HEK293 (cell line): ENCODE measurements around the gene GEMIN5.
A peak's percentile ranks its signal among the peaks of the same experiment; 100 is the strongest.

Experiments
- IKZF3 ChIP-seq: fragments of 450-650 bp; IDR thresholded peaks from 2 replicates; pipeline ENCODE4 v1.5.0; 2018; ENCODE audit warnings: missing biosample characterization, mild to moderate bottlenecking, missing genetic modification characterization, moderate library complexity
- KLF8 ChIP-seq: fragments of 450-650 bp; formaldehyde crosslinking; IDR thresholded peaks from 2 replicates; pipeline ENCODE4 v1.5.1; 2016; ENCODE audit warnings: missing biosample characterization, missing genetic modification characterization
- MYNN ChIP-seq: fragments of 450-650 bp; formaldehyde crosslinking; IDR thresholded peaks from 2 replicates; pipeline ENCODE4 v1.5.1; 2016; ENCODE audit warnings: missing biosample characterization, missing genetic modification characterization, borderline replicate concordance
- OSR2 ChIP-seq: fragments of 450-650 bp; formaldehyde crosslinking; IDR thresholded peaks from 2 replicates; pipeline ENCODE4 v1.5.1; 2016; ENCODE audit warnings: missing biosample characterization, missing genetic modification characterization
- SP7 ChIP-seq: fragments of 450-650 bp; formaldehyde crosslinking; IDR thresholded peaks from 2 replicates; pipeline ENCODE4 v1.5.1; 2016; ENCODE audit warnings: missing biosample characterization, missing genetic modification characterization
- WT1 ChIP-seq: fragments of 450-650 bp; formaldehyde crosslinking; IDR thresholded peaks from 2 replicates; pipeline ENCODE4 v1.5.1; 2016; ENCODE audit warnings: missing biosample characterization, missing genetic modification characterization
- YY2 ChIP-seq: fragments of 450-650 bp; formaldehyde crosslinking; IDR thresholded peaks from 2 replicates; pipeline ENCODE4 v1.5.1; 2016; ENCODE audit warnings: missing biosample characterization, missing genetic modification characterization
- ZBTB17 ChIP-seq: fragments of 450-650 bp; formaldehyde crosslinking; IDR thresholded peaks from 2 replicates; pipeline ENCODE4 v1.5.1; 2016; ENCODE audit warnings: missing biosample characterization, missing genetic modification characterization
- ZBTB20 ChIP-seq: fragments of 450-650 bp; formaldehyde crosslinking; IDR thresholded peaks from 2 replicates; pipeline ENCODE4 v1.5.1; 2016; ENCODE audit warnings: missing biosample characterization, missing genetic modification characterization
- ZBTB26 ChIP-seq: fragments of 450-650 bp; formaldehyde crosslinking; optimal IDR thresholded peaks from 2 replicates; pipeline ENCODE3; 2016; ENCODE audit warnings: missing biosample characterization, mild to moderate bottlenecking, missing genetic modification characterization
- ZBTB7A ChIP-seq: fragments of 450-650 bp; formaldehyde crosslinking; IDR thresholded peaks from 2 replicates; pipeline ENCODE4 v1.5.1; 2016; ENCODE audit warnings: low read depth, missing biosample characterization, missing genetic modification characterization
- ZNF121 ChIP-seq: fragments of 450-650 bp; formaldehyde crosslinking; IDR thresholded peaks from 2 replicates; pipeline ENCODE4 v1.5.1; 2016; ENCODE audit warnings: missing biosample characterization, missing genetic modification characterization
- ZNF169 ChIP-seq: fragments of 450-650 bp; formaldehyde crosslinking; IDR thresholded peaks from 2 replicates; pipeline ENCODE4 v1.5.1; 2016; ENCODE audit warnings: missing biosample characterization, missing genetic modification characterization
- ZNF274 ChIP-seq, 2 experiments: fragments of 200-500 bp in 1 of 2; fragments of 450-650 bp in 1 of 2; sonication (Bioruptor generic) in 1 of 2; formaldehyde crosslinking in 1 of 2; IDR thresholded peaks; 2 replicates each; pipeline versions ENCODE4 v1.5.1 to v1.6.1; 2014 to 2016; ENCODE audit warnings: borderline replicate concordance in 1 of 2, inconsistent platforms in 1 of 2, low read length in 1 of 2, missing biosample characterization in 1 of 2, missing genetic modification characterization in 1 of 2
- ZNF335 ChIP-seq: fragments of 450-650 bp; formaldehyde crosslinking; conservative IDR thresholded peaks from 2 replicates; pipeline ENCODE4 v1.5.1; 2016; ENCODE audit warnings: missing biosample characterization, missing genetic modification characterization
- ZNF391 ChIP-seq: fragments of 450-650 bp; formaldehyde crosslinking; IDR thresholded peaks from 2 replicates; pipeline ENCODE4 v1.5.1; 2016; ENCODE audit warnings: low read depth, missing biosample characterization, missing genetic modification characterization, borderline replicate concordance
- ZNF398 ChIP-seq: fragments of 450-650 bp; formaldehyde crosslinking; IDR thresholded peaks from 2 replicates; pipeline ENCODE4 v1.5.1; 2017; ENCODE audit warnings: missing biosample characterization, missing genetic modification characterization
- ZNF404 ChIP-seq: fragments of 450-650 bp; formaldehyde crosslinking; IDR thresholded peaks from 2 replicates; pipeline ENCODE4 v1.5.1; 2017; ENCODE audit warnings: missing biosample characterization, missing genetic modification characterization
- ZNF623 ChIP-seq: fragments of 450-650 bp; formaldehyde crosslinking; IDR thresholded peaks from 2 replicates; pipeline ENCODE4 v1.5.1; 2016; ENCODE audit warnings: missing biosample characterization, missing genetic modification characterization
- ZNF639 ChIP-seq: fragments of 450-650 bp; formaldehyde crosslinking; IDR thresholded peaks from 2 replicates; pipeline ENCODE4 v1.5.1; 2016; ENCODE audit warnings: missing biosample characterization, missing genetic modification characterization
- ZSCAN16 ChIP-seq: fragments of 450-650 bp; formaldehyde crosslinking; IDR thresholded peaks from 2 replicates; pipeline ENCODE4 v1.5.1; 2016; ENCODE audit warnings: missing biosample characterization, missing genetic modification characterization
- ZXDB ChIP-seq: fragments of 450-650 bp; formaldehyde crosslinking; IDR thresholded peaks from 2 replicates; pipeline ENCODE4 v1.5.1; 2016; ENCODE audit warnings: missing biosample characterization, missing genetic modification characterization
- TF ChIP-seq, protein P1 (sequence below): fragments of 450-650 bp; formaldehyde crosslinking; IDR thresholded peaks from 2 replicates; pipeline ENCODE4 v1.5.1; 2017; ENCODE audit warnings: missing biosample characterization, mild to moderate bottlenecking, missing genetic modification characterization, moderate library complexity
- TF ChIP-seq, protein P2 (sequence below): fragments of 450-650 bp; formaldehyde crosslinking; conservative IDR thresholded peaks from 2 replicates; pipeline ENCODE4 v1.5.1; 2016; ENCODE audit warnings: low read depth, missing biosample characterization, missing genetic modification characterization
- TF ChIP-seq, protein P3 (sequence below): IDR thresholded peaks from 2 replicates; pipeline ENCODE4 v1.6.1; 2011; ENCODE audit warnings: mild to moderate bottlenecking, low read depth, low read length, borderline replicate concordance

The GEMIN5 gene

GRCh38 chr5:154937718-154938466 lies at the start of gene GEMIN5 (continued):
- TF ChIP-seq ZBTB7A (tag by site-specific recombination) (no peak), IKZF3 (peak; percentile 71; the same call in 1 of the 2 replicates), ZXDB (peak; percentile 45), ZBTB20 (tag by site-specific recombination) (peak; percentile 70), ZNF398 (tag by site-specific recombination) (no peak), ZSCAN16 (tag by site-specific recombination) (0 out of 2 replicates have a peak, but pooled peaks have one; percentile 36), ZBTB26 (tag by site-specific recombination) (peak; percentile 95), ZBTB17 (tag by site-specific recombination) (peak; percentile 87), ZNF391 (peak; percentile 47; the same call in 1 of the 2 replicates), ZNF274 (IDR thresholded peaks at IDR 0.05; ENCODE audit: low read length) (no peak), ZNF274 (tag by site-specific recombination; IDR thresholded peaks at IDR 0.05; ENCODE audit: borderline replicate concordance) (no peak), KLF8 (peak; percentile 88), ZNF404 (tag by site-specific recombination) (no peak), YY2 (tag by site-specific recombination) (no peak), ZNF335 (peak; percentile 88), WT1 (tag by site-specific recombination) (no peak; the same call in 1 of the 2 replicates), ZNF169 (tag by site-specific recombination) (no peak), ZNF639 (tag by site-specific recombination) (peak; percentile 61; the same call in 1 of the 2 replicates), ZNF121 (0 out of 2 replicates have a peak, but pooled peaks have one; percentile 8), OSR2 (tag by site-specific recombination) (peak; percentile 49), MYNN (tag by site-specific recombination) (no peak), SP7 (tag by site-specific recombination) (peak; percentile 92), ZNF623 (no peak)
- TF ChIP-seq, protein P1, sequence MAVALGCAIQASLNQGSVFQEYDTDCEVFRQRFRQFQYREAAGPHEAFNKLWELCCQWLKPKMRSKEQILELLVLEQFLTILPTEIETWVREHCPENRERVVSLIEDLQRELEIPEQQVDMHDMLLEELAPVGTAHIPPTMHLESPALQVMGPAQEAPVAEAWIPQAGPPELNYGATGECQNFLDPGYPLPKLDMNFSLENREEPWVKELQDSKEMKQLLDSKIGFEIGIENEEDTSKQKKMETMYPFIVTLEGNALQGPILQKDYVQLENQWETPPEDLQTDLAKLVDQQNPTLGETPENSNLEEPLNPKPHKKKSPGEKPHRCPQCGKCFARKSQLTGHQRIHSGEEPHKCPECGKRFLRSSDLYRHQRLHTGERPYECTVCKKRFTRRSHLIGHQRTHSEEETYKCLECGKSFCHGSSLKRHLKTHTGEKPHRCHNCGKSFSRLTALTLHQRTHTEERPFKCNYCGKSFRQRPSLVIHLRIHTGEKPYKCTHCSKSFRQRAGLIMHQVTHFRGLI (tag by site-specific recombination): peak; percentile 54; the same call in 1 of the 2 replicates
- TF ChIP-seq, protein P2, sequence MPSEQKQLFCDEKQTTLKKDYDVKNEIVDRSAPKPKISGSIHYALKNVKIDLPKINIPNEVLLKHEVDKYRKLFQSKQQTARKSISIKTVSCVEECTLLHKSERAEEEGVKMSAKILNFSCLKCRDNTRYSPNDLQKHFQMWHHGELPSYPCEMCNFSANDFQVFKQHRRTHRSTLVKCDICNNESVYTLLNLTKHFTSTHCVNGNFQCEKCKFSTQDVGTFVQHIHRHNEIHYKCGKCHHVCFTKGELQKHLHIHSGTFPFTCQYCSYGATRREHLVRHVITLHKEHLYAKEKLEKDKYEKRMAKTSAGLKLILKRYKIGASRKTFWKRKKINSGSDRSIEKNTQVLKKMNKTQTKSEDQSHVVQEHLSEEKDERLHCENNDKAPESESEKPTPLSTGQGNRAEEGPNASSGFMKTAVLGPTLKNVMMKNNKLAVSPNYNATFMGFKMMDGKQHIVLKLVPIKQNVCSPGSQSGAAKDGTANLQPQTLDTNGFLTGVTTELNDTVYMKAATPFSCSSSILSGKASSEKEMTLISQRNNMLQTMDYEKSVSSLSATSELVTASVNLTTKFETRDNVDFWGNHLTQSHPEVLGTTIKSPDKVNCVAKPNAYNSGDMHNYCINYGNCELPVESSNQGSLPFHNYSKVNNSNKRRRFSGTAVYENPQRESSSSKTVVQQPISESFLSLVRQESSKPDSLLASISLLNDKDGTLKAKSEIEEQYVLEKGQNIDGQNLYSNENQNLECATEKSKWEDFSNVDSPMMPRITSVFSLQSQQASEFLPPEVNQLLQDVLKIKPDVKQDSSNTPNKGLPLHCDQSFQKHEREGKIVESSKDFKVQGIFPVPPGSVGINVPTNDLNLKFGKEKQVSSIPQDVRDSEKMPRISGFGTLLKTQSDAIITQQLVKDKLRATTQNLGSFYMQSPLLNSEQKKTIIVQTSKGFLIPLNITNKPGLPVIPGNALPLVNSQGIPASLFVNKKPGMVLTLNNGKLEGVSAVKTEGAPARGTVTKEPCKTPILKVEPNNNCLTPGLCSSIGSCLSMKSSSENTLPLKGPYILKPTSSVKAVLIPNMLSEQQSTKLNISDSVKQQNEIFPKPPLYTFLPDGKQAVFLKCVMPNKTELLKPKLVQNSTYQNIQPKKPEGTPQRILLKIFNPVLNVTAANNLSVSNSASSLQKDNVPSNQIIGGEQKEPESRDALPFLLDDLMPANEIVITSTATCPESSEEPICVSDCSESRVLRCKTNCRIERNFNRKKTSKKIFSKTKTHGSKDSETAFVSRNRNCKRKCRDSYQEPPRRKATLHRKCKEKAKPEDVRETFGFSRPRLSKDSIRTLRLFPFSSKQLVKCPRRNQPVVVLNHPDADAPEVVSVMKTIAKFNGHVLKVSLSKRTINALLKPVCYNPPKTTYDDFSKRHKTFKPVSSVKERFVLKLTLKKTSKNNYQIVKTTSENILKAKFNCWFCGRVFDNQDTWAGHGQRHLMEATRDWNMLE (tag by site-specific recombination): peak; percentile 33; the same call in 1 of the 2 replicates
- TF ChIP-seq, protein P3, sequence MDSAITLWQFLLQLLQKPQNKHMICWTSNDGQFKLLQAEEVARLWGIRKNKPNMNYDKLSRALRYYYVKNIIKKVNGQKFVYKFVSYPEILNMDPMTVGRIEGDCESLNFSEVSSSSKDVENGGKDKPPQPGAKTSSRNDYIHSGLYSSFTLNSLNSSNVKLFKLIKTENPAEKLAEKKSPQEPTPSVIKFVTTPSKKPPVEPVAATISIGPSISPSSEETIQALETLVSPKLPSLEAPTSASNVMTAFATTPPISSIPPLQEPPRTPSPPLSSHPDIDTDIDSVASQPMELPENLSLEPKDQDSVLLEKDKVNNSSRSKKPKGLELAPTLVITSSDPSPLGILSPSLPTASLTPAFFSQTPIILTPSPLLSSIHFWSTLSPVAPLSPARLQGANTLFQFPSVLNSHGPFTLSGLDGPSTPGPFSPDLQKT: no peak
